Measurements from ENCODE around the gene FAM76A. TPM values are rescaled to one million over a fixed set of nuclear protein-coding genes. Genes with fewer than 3 reads are reported as not detected.
"Not testable (repeated sequence)": the region's sequence is repeated elsewhere in the genome, so short reads cannot be mapped to it uniquely, and the experiment has no call there.

The FAM76A gene
- total RNA-seq, 1 experiment from 2014 or later: 9.7 TPM

DNA sequence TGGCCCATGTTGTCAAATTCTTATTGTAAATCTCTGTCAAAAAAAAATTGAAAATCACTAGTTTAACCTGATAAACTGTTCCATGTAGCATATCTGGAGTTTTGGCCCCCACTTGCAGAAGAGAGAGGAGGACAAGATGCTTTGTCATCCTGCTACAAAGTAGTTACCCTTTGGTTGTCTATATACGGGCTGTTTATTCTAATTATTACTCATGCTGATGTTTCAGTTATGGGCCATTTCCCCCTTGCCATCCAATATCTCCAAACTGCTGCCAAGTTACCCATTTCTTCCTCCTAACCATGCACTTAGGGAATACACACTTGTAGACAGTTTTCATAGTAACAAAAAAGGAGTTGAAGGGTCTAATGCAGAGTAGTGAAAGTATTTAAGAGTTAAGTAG, 69.8 kb downstream of the FAM76A start:
- H3K27ac Mint-ChIP-seq (ENCODE audit: low read depth, unreplicated experiment): no peak overlapping the region
- TF ChIP-seq, protein P1, sequence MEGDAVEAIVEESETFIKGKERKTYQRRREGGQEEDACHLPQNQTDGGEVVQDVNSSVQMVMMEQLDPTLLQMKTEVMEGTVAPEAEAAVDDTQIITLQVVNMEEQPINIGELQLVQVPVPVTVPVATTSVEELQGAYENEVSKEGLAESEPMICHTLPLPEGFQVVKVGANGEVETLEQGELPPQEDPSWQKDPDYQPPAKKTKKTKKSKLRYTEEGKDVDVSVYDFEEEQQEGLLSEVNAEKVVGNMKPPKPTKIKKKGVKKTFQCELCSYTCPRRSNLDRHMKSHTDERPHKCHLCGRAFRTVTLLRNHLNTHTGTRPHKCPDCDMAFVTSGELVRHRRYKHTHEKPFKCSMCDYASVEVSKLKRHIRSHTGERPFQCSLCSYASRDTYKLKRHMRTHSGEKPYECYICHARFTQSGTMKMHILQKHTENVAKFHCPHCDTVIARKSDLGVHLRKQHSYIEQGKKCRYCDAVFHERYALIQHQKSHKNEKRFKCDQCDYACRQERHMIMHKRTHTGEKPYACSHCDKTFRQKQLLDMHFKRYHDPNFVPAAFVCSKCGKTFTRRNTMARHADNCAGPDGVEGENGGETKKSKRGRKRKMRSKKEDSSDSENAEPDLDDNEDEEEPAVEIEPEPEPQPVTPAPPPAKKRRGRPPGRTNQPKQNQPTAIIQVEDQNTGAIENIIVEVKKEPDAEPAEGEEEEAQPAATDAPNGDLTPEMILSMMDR (IDR thresholded peaks at IDR 0.05; ENCODE audit: unreplicated experiment): no peak
- ChIA-PET CTCF (no interaction called here), POLR2A (interaction anchor here (1.3 kb wide), 1 partner anchor 31 kb away, joined by 3 read pairs; no protein-coding TSS in a partner anchor)
- no peaks in the 10 kb centered on the region for H3K27me3 Mint-ChIP-seq (ENCODE audit: insufficient read depth, unreplicated experiment)
- no peaks in the 10 kb centered on the region for H3K4me1 Mint-ChIP-seq (ENCODE audit: insufficient read depth, unreplicated experiment)
- H3K4me3 Mint-ChIP-seq (ENCODE audit: unreplicated experiment): no peak overlapping the region
- H3K36me3 Mint-ChIP-seq (ENCODE audit: insufficient read depth, unreplicated experiment): peaks cover 82% of the 10 kb centered on the region
- no TSS peak for BruUV-seq (replicated peaks)
- intact Hi-C loops (cut with micrococcal nuclease): no loop called here
- H3K9me3 Mint-ChIP-seq (ENCODE audit: unreplicated experiment): no peaks in the 10 kb centered on the region
- no peak for DNase-seq (ENCODE audit: unreplicated experiment)

DNA sequence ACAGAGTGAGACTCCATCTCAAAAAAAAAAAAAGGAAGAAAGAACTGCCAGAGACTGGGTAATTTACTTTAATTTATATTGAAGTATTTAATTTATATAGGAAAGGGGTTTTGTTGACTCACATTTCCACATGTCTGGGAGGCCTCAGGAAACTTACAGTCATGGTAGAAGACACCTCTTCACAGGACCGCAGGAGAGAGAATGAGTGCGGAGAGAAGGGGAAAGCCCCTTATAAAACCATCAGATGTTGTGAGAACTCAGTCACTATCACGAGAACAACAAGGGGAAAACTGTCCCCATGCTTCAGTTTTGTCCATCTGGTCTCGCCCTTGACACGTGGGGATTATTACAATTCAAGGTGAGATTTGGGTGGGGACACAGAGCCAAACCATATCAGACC, 79.0 kb downstream of the FAM76A start:
- DNase-seq (ENCODE audit: unreplicated experiment): no peak
- intact Hi-C loops (cut with micrococcal nuclease): no loop called here
- no peak overlapping the region for H3K4me3 Mint-ChIP-seq (ENCODE audit: unreplicated experiment)
- POLR2A ChIA-PET: interaction anchor here (0.6 to 2.3 kb wide), 2 partner anchors 27 to 30 kb away, joined by 6 to 12 read pairs; partner anchors contain the start of gene PPP1R8
- no TSS peak for BruUV-seq (replicated peaks)
- H3K27ac Mint-ChIP-seq (ENCODE audit: low read depth, unreplicated experiment): no peak overlapping the region
- no peaks in the 10 kb centered on the region for H3K4me1 Mint-ChIP-seq (ENCODE audit: insufficient read depth, unreplicated experiment)
- no peaks in the 10 kb centered on the region for H3K27me3 Mint-ChIP-seq (ENCODE audit: insufficient read depth, unreplicated experiment)
- no peaks in the 10 kb centered on the region for H3K9me3 Mint-ChIP-seq (ENCODE audit: unreplicated experiment)
- H3K36me3 Mint-ChIP-seq (ENCODE audit: insufficient read depth, unreplicated experiment): peaks cover 49% of the 10 kb centered on the region
- TF ChIP-seq, protein P1 (IDR thresholded peaks at IDR 0.05; ENCODE audit: unreplicated experiment): no peak
- CTCF ChIA-PET: no interaction called here

DNA sequence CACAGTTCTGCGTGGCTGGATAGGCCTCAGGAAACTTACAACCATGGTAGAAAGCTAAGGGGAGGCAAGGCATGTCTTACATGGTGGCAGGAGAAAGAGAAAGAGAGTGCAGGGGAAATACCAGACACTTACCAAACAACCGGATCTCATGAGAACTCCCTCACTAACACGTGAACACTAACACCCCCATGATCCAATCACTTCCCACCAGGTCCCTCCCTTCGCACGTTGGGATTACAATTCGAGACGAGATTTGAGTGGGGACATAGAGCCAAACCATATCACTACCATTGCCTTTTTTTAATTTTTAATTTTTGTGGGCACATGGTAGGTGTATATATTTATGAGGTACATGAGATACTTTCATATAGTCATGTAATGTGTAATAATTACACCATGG, 81.0 kb downstream of the FAM76A start:
- intact Hi-C loops (cut with micrococcal nuclease): no loop called here
- CTCF ChIA-PET: interaction anchor here (0.6 kb wide), 1 partner anchor 410 kb away, joined by 3 read pairs; no protein-coding TSS in a partner anchor
- POLR2A ChIA-PET: interaction anchor here (2.1 to 2.3 kb wide), 2 partner anchors 23 to 25 kb away, joined by 5 to 12 read pairs; partner anchors contain the start of gene PPP1R8

DNA sequence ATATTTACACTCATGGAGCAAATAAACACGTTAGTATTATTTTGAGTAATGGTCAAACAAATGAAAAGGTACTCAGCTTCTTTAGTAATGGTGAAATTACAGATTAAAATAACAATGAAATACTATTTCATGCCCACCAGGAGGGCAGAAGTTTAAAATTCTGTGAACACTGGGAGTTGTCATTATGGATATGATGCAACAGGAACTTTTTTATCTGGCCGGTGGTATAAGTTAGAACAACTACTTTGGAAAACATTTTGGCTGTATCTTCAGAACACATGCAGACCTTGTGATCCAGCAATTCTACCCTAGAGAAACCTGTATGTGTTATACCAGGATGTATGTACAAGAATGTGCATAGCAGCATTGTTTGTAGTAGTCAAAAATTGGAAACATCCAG, 81.6 kb downstream of the FAM76A start:
- POLR2A ChIA-PET: interaction anchor here (2.1 kb wide), 1 partner anchor 23 kb away, joined by 5 read pairs; the partner anchor contains the start of gene PPP1R8
- Mint-ChIP-seq H3K9me3 (ENCODE audit: unreplicated experiment) (no peaks in the 10 kb centered on the region), H3K27me3 (ENCODE audit: insufficient read depth, unreplicated experiment) (no peaks in the 10 kb centered on the region), H3K27ac (ENCODE audit: low read depth, unreplicated experiment) (no peak overlapping the region), H3K4me1 (ENCODE audit: insufficient read depth, unreplicated experiment) (no peaks in the 10 kb centered on the region), H3K36me3 (ENCODE audit: insufficient read depth, unreplicated experiment) (peaks cover 34% of the 10 kb centered on the region), H3K4me3 (ENCODE audit: unreplicated experiment) (no peak overlapping the region)
- TF ChIP-seq, protein P1 (IDR thresholded peaks at IDR 0.05; ENCODE audit: unreplicated experiment): no peak
- intact Hi-C loops (cut with micrococcal nuclease): no loop called here
- DNase-seq (ENCODE audit: unreplicated experiment): no peak
- no TSS peak for BruUV-seq (replicated peaks)
- CTCF ChIA-PET: interaction anchor here (0.6 kb wide), 1 partner anchor 409 kb away, joined by 3 read pairs; no protein-coding TSS in a partner anchor

More for the DNA sequence above, 81.0 kb downstream of the FAM76A start:
- Mint-ChIP-seq H3K9me3 (ENCODE audit: unreplicated experiment) (no peaks in the 10 kb centered on the region), H3K27ac (ENCODE audit: low read depth, unreplicated experiment) (no peak overlapping the region), H3K36me3 (ENCODE audit: insufficient read depth, unreplicated experiment) (peaks cover 34% of the 10 kb centered on the region), H3K4me3 (ENCODE audit: unreplicated experiment) (no peak overlapping the region), H3K4me1 (ENCODE audit: insufficient read depth, unreplicated experiment) (no peaks in the 10 kb centered on the region), H3K27me3 (ENCODE audit: insufficient read depth, unreplicated experiment) (no peaks in the 10 kb centered on the region)
- DNase-seq (ENCODE audit: unreplicated experiment): no peak
- BruUV-seq (replicated peaks): no TSS peak
- TF ChIP-seq, protein P1 (IDR thresholded peaks at IDR 0.05; ENCODE audit: unreplicated experiment): no peak

DNA sequence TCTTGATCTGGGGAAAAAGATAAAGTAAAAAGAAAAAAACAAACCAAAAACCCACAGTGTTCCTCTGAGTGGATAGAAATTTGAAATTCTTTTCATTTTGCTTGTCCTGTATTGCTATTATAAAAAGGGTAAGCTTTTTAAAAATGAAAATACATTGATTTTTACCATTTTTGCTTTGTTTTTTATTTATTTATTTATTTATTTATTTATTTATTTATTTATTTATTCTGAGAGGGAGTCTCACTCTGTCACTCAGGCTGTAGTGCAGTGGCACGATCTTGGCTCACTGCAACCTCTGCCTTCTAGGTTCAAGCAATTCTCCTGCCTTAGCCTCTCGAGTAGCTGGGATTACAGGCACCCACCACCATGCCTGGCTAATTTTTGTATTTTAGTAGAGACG, 82.4 kb downstream of the FAM76A start:
- H3K27ac Mint-ChIP-seq (ENCODE audit: low read depth, unreplicated experiment); H3K9me3 Mint-ChIP-seq (ENCODE audit: unreplicated experiment); DNase-seq (ENCODE audit: unreplicated experiment); H3K4me3 Mint-ChIP-seq (ENCODE audit: unreplicated experiment); H3K27me3 Mint-ChIP-seq (ENCODE audit: insufficient read depth, unreplicated experiment); H3K4me1 Mint-ChIP-seq (ENCODE audit: insufficient read depth, unreplicated experiment); intact Hi-C loops (cut with micrococcal nuclease); BruUV-seq (replicated peaks): not testable (repeated sequence)
- ChIA-PET POLR2A (interaction anchor here (2.1 kb wide), 1 partner anchor 22 kb away, joined by 5 read pairs; the partner anchor contains the start of gene PPP1R8), CTCF (interaction anchor here (0.5 kb wide), 1 partner anchor 9 kb away, joined by 4 read pairs; no protein-coding TSS in a partner anchor)
- peaks cover 35% of the 10 kb centered on the region for H3K36me3 Mint-ChIP-seq (ENCODE audit: insufficient read depth, unreplicated experiment)

Measured in MCF 10A (cell line).